NB4 (cell line): ENCODE measurements around the gene MAN2A2.

ENCODE experiments used
- MYC ChIP-seq: IDR thresholded peaks from 2 replicates; pipeline ENCODE4 v1.6.1; 2011; ENCODE audit warnings: low read depth, low read length
- POLR2A ChIP-seq: IDR thresholded peaks from 2 replicates; pipeline ENCODE4 v1.6.1; 2011; ENCODE audit warnings: mild to moderate bottlenecking; ENCODE audit not compliant: insufficient read length; ENCODE audit errors: extremely low read depth

GRCh38 chr15:90883526-90883975 is 19.6 kb upstream of the MAN2A2 start:
- TF ChIP-seq POLR2A (no peak), MYC (no peak)
